GM12891 (cell line): Measurements from ENCODE around the gene PRG3.

Source experiments
- DNase-seq: peaks from one replicate; pipeline ENCODE4 v3.0.0; 2011; ENCODE audit warnings: low spot score; ENCODE audit not compliant: insufficient read length
- FAIRE-seq: peaks from 2 replicates; lab custom pipeline; 2011; peaks lifted over from hg19 to GRCh38; lab: Jason Lieb, UNC
- PAX5 ChIP-seq: IDR thresholded peaks from 2 replicates; pipeline ENCODE4 v1.6.1; 2011; ENCODE audit warnings: low read length, moderate library complexity, mild to moderate bottlenecking; ENCODE audit not compliant: insufficient read depth, severe bottlenecking
- POLR2A ChIP-seq: IDR thresholded peaks from 2 replicates; pipeline ENCODE4 v1.6.1; 2011; ENCODE audit warnings: low read depth, low read length, control low read depth
- POLR2AphosphoS5 ChIP-seq: IDR thresholded peaks from 2 replicates; pipeline ENCODE4 v1.6.1; 2011; ENCODE audit warnings: low read depth, low read length, control low read depth
- POU2F2 ChIP-seq: IDR thresholded peaks from 2 replicates; pipeline ENCODE4 v1.6.1; 2011; ENCODE audit warnings: low read depth, mild to moderate bottlenecking, control low read depth, low read length, moderate library complexity
- SPI1 ChIP-seq: IDR thresholded peaks from 2 replicates; pipeline ENCODE4 v1.6.1; 2011; ENCODE audit warnings: low read depth, low read length, control low read depth
- TAF1 ChIP-seq: IDR thresholded peaks from 2 replicates; pipeline ENCODE4 v1.6.1; 2011; ENCODE audit warnings: low read depth, low read length, control low read depth

Gene PRG3

GRCh38 chr11:57330029-57330428, 50.9 kb downstream of the PRG3 start:
- FAIRE-seq = no peak
- TF ChIP-seq TAF1 (no peak), POLR2A (no peak)
- no peak for DNase-seq

DNA sequence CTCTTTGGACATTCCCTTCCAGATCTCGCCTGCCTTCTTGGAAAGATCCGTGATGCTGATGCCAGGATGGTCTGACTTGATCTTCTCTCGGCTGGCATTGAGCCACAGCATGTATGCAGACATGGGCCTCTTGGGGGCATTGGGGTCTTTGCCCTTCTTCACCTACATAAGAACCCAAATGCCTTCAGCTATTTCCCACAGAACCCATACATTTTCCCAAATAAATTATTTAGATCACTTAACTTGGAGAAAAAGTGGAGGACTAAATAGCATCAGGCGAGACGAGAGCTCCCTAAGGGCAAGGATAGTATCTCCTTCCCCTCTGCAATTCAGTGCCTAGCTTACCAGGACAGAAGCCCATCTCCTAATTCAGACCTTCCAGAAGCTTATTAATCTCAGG, 53.2 kb downstream of the PRG3 start:
- DNase-seq (no peak), FAIRE-seq (no peak)
- TF ChIP-seq POLR2AphosphoS5 (no peak), POLR2A (no peak), TAF1 (no peak), SPI1 (no peak), PAX5 (no peak), POU2F2 (no peak)
